ENCODE measurements around the gene DPYD. TPM values are rescaled to one million over a fixed set of nuclear protein-coding genes. Genes with fewer than 3 reads are reported as not detected.

DPYD gene
- total RNA-seq, 4 donors from 2014 or later, result 30.9 to 66.6 (median 48.2) TPM

- Histone ChIP-seq H3K4me1 (no peaks in the 10 kb centered on the region), H3K9me3 (no peaks in the 10 kb centered on the region), H3K36me3 (no peaks in the 10 kb centered on the region), H3K4me3 (no peak overlapping the region), H3K27ac (no peak overlapping the region), H3K27me3 (no peaks in the 10 kb centered on the region)
- DNase-seq, result no peak
- no peak for TF ChIP-seq CTCF (IDR thresholded peaks at IDR 0.05)
- no peak for TF ChIP-seq POLR2A (IDR thresholded peaks at IDR 0.05)
- intact Hi-C loops (cut with DNase I; ENCODE audit: low total_unique reads), result no loop called here
Observed at GRCh38 chr1:97565886-97566285, 354.9 kb downstream of the DPYD start.

- intact Hi-C loops (cut with DNase I; ENCODE audit: low total_unique reads), result no loop called here
Observed at GRCh38 chr1:97563926-97564325, 356.9 kb downstream of the DPYD start.

GRCh38 chr1:97562081-97562480 lies 358.8 kb downstream of the DPYD start:
- TF ChIP-seq CTCF (IDR thresholded peaks at IDR 0.05) (no peak), POLR2A (IDR thresholded peaks at IDR 0.05) (no peak)
- H3K4me3 ChIP-seq, result no peak overlapping the region
- H3K9me3 ChIP-seq, result no peaks in the 10 kb centered on the region
- DNase-seq, result no peak
- no peaks in the 10 kb centered on the region for H3K36me3 ChIP-seq
- no peaks in the 10 kb centered on the region for H3K27me3 ChIP-seq
- H3K4me1 ChIP-seq, result no peaks in the 10 kb centered on the region
- no peak overlapping the region for H3K27ac ChIP-seq
- intact Hi-C loops (cut with DNase I; ENCODE audit: low total_unique reads), result no loop called here

More at GRCh38 chr1:97563926-97564325, 356.9 kb downstream of the DPYD start:
- TF ChIP-seq POLR2A (IDR thresholded peaks at IDR 0.05) (no peak), CTCF (IDR thresholded peaks at IDR 0.05) (no peak)
- H3K4me3 ChIP-seq, result no peak overlapping the region
- H3K9me3 ChIP-seq, result no peaks in the 10 kb centered on the region
- H3K27me3 ChIP-seq, result no peaks in the 10 kb centered on the region
- no peak overlapping the region for H3K27ac ChIP-seq
- no peaks in the 10 kb centered on the region for H3K36me3 ChIP-seq
- DNase-seq, result no peak
- no peaks in the 10 kb centered on the region for H3K4me1 ChIP-seq

- intact Hi-C loops (cut with DNase I; ENCODE audit: low total_unique reads), result no loop called here
- H3K4me1 ChIP-seq, result no peaks in the 10 kb centered on the region
- no peaks in the 10 kb centered on the region for H3K9me3 ChIP-seq
- no peak overlapping the region for H3K27ac ChIP-seq
- no peaks in the 10 kb centered on the region for H3K27me3 ChIP-seq
- no peaks in the 10 kb centered on the region for H3K36me3 ChIP-seq
- DNase-seq, result no peak
- no peak for TF ChIP-seq POLR2A (IDR thresholded peaks at IDR 0.05)
- no peak for TF ChIP-seq CTCF (IDR thresholded peaks at IDR 0.05)
- H3K4me3 ChIP-seq, result no peak overlapping the region
Observed at GRCh38 chr1:97560714-97561113, 360.1 kb downstream of the DPYD start.

- H3K4me1 ChIP-seq, result no peaks in the 10 kb centered on the region
- no peak for DNase-seq
- TF ChIP-seq CTCF (IDR thresholded peaks at IDR 0.05) (no peak), POLR2A (IDR thresholded peaks at IDR 0.05) (no peak)
- no peaks in the 10 kb centered on the region for H3K27me3 ChIP-seq
- no peak overlapping the region for H3K4me3 ChIP-seq
- H3K9me3 ChIP-seq, result no peaks in the 10 kb centered on the region
- no peaks in the 10 kb centered on the region for H3K36me3 ChIP-seq
- no peak overlapping the region for H3K27ac ChIP-seq
- intact Hi-C loops (cut with DNase I; ENCODE audit: low total_unique reads), result no loop called here
Observed at GRCh38 chr1:97553971-97554370, 366.9 kb downstream of the DPYD start.

Data from uterus (tissue), 4 donors.